Right ventricle myocardium superior (tissue), 1 donor: ENCODE data around the gene BSN. TPM values are rescaled to one million over a fixed set of nuclear protein-coding genes. Genes with fewer than 3 reads are reported as not detected.

Experiments used
- ATAC-seq: fragments of 200-7000 bp; cut with Tn5 transposase; one replicate; pipeline ENCODE4 v1.9.1; 2020; ENCODE audit warnings: mild to moderate bottlenecking; ENCODE audit not compliant: poor library complexity
- DNase-seq: peaks from one replicate; pipeline ENCODE4 v3.0.0-alpha.2; 2020
- intact Hi-C: fragments of 100-400 bp; cut with DNase I; formaldehyde crosslinking; loops from one replicate; pipeline ENCODE4 v1.11.2; 2022
- total RNA-seq: library from RNA; stranded (reverse); fragmentation: NEBNext Ultra II Directional; extraction: Animal tissue kit (Norgen Biotek cat#: 25700); gene quantifications from one replicate; pipeline ENCODE4 v1.2.1, GENCODE V29; 2021
- donor health status: DM: no; HTN: yes; CAD: no; lungs with severe emphysema.

Gene BSN
- total RNA-seq, 1 donor from 2014 or later: 0.27 TPM

GRCh38 chr3:49699281-49699979 is 145.2 kb downstream of the BSN start:
- no peak for ATAC-seq
- intact Hi-C loops: no loop called here
- DNase-seq: no peak

GRCh38 chr3:49700014-49700413 is 145.7 kb downstream of the BSN start:
- no peak for ATAC-seq

GRCh38 chr3:49700453-49701128 is 146.3 kb downstream of the BSN start:
- no peak for DNase-seq
- no peak for ATAC-seq
- intact Hi-C loops: no loop called here

More at GRCh38 chr3:49700014-49700413, 145.7 kb downstream of the BSN start:
- no peak for DNase-seq
- intact Hi-C loops: no loop called here

GRCh38 chr3:49701388-49702077 is 147.3 kb downstream of the BSN start:
- intact Hi-C loops: no loop called here
- ATAC-seq (no peak), DNase-seq (no peak)

GRCh38 chr3:49702672-49703071 is 148.4 kb downstream of the BSN start:
- DNase-seq (no peak), ATAC-seq (no peak)
- intact Hi-C loops: no loop called here

- intact Hi-C loops: no loop called here
- ATAC-seq (peak; percentile 83), DNase-seq (peak; percentile 64)
Observed at GRCh38 chr3:49703443-49703927, 149.2 kb downstream of the BSN start.

GRCh38 chr3:49703956-49704355 is 149.7 kb downstream of the BSN start:
- ATAC-seq: no peak
- no peak for DNase-seq
- intact Hi-C loops: no loop called here

- DNase-seq (no peak), ATAC-seq (no peak)
- intact Hi-C loops: no loop called here
Observed at GRCh38 chr3:49704629-49705028, 150.4 kb downstream of the BSN start.

GRCh38 chr3:49705390-49705960 is 151.2 kb downstream of the BSN start:
- DNase-seq: no peak
- intact Hi-C loops: no loop called here
- no peak for ATAC-seq

GRCh38 chr3:49706456-49707112 is 152.3 kb downstream of the BSN start:
- DNase-seq (peak; percentile 20), ATAC-seq (no peak)
- intact Hi-C loops: no loop called here

- no peak for DNase-seq
- intact Hi-C loops: no loop called here
- ATAC-seq: no peak
Observed at GRCh38 chr3:49707113-49707480, 152.8 kb downstream of the BSN start.

- no peak for ATAC-seq
- intact Hi-C loops: no loop called here
- DNase-seq: no peak
Observed at GRCh38 chr3:49709852-49710251, 155.6 kb downstream of the BSN start.

GRCh38 chr3:49711489-49711888 is 157.2 kb downstream of the BSN start:
- intact Hi-C loops: no loop called here
- DNase-seq (peak; percentile 20), ATAC-seq (no peak)

GRCh38 chr3:49712166-49712565 is 157.9 kb downstream of the BSN start:
- no peak for ATAC-seq
- DNase-seq: peak; percentile 34
- intact Hi-C loops: no loop called here

GRCh38 chr3:49712631-49713317 is 158.5 kb downstream of the BSN start:
- intact Hi-C loops: no loop called here
- DNase-seq (peak; percentile 31), ATAC-seq (no peak)

- intact Hi-C loops: no loop called here
- no peak for ATAC-seq
- DNase-seq: peak; percentile 29
Observed at GRCh38 chr3:49713336-49714105, 159.2 kb downstream of the BSN start.

- peak; percentile 37 for DNase-seq
- intact Hi-C loops: no loop called here
Observed at GRCh38 chr3:49714728-49715550, 160.7 kb downstream of the BSN start.

More at GRCh38 chr3:49714728-49715550, 160.7 kb downstream of the BSN start:
- ATAC-seq: no peak
